Vagina (tissue), 2 donors: ENCODE measurements around the gene DCLK2. TPM values are rescaled to one million over a fixed set of nuclear protein-coding genes. Genes with fewer than 3 reads are reported as not detected.

ENCODE experiments used
- DNase-seq, 2 donors: peaks; one replicate each; pipeline ENCODE4 v3.0.0-alpha.2; 2017; ENCODE audit errors: extremely low spot score in 2 of 2
- H3K27ac ChIP-seq: fragments of 200-600 bp; sonication (generic); one replicate; pipeline ENCODE4 v1.5.1; 2019
- H3K27me3 ChIP-seq: fragments of 200-600 bp; sonication (generic); one replicate; pipeline ENCODE4 v1.5.1; 2019
- H3K36me3 ChIP-seq, 2 donors: fragments of 200-600 bp; sonication (generic); one replicate each; pipeline ENCODE4 v1.5.1; 2017 to 2019
- H3K4me1 ChIP-seq: fragments of 200-600 bp; sonication (generic); one replicate; pipeline ENCODE4 v1.5.1; 2019
- H3K4me3 ChIP-seq, 2 donors: fragments of 200-600 bp; sonication (generic); 1 replicate in 1 of 2; 2 replicates in 1 of 2; pipeline ENCODE4 v1.5.1; 2016 to 2019
- H3K9me3 ChIP-seq: fragments of 200-600 bp; sonication (generic); one replicate; pipeline ENCODE4 v1.5.1; 2019
- POLR2A ChIP-seq, 2 donors: fragments of 450-650 bp; IDR thresholded peaks; one replicate each; pipeline ENCODE4 v1.6.1; 2017; ENCODE audit warnings: antibody characterized with exemption in 2 of 2, mild to moderate bottlenecking in 2 of 2, moderate library complexity in 2 of 2
- POLR2AphosphoS5 ChIP-seq, 2 donors: sonication (generic); formaldehyde crosslinking; IDR thresholded peaks; one replicate each; pipeline ENCODE4 v1.9.0; 2017; ENCODE audit warnings: antibody characterized with exemption in 2 of 2, mild to moderate bottlenecking in 2 of 2, low read depth in 1 of 2; ENCODE audit not compliant: insufficient read depth in 1 of 2
- intact Hi-C: fragments of 100-400 bp; cut with DNase I; formaldehyde crosslinking; loops from one replicate; pipeline ENCODE4 v1.15.1; 2023
- total RNA-seq: library from RNA; depleted of rRNA; stranded (reverse); fragments of >200 nt; gene quantifications from one replicate; pipeline ENCODE4 v1.2.3, GENCODE V29; 2016
- TF ChIP-seq, protein P1 (sequence below), 3 experiments: fragments of 450-650 bp in 2 of 3; fragments of 200-600 bp in 1 of 3; sonication (generic) in 1 of 3; IDR thresholded peaks; one replicate each; pipeline ENCODE4 v1.5.1; 2017 to 2019; ENCODE audit warnings: antibody characterized with exemption in 3 of 3, mild to moderate bottlenecking in 2 of 3, moderate library complexity in 2 of 3

DCLK2 gene
- total RNA-seq, 1 donor from 2014 or later = 5.9 TPM

DNA sequence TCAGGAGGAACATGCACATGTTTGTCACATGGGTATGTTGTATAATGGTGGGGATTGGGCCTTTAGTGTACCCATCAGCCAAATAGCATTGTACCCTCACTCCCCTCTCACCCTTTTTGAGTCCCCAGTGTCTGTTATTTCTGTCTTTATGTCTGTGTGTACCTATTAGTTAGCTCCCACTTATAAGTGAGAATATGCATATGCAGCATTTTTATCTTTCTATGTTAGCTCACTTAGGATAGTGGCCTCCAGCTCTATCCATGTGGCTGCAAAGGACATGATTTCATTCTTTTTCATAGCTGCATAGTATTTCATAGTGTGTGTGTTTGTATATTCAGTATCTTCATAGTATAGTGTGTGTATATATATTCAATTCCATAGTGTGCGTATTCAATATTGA, 64.6 kb downstream of the DCLK2 start:
- no peak overlapping the region for H3K27ac ChIP-seq
- no peak overlapping the region for H3K4me3 ChIP-seq
- DNase-seq = no peak
- H3K27me3 ChIP-seq = no peaks in the 10 kb centered on the region
- H3K4me1 ChIP-seq = peaks cover 11% of the 10 kb centered on the region
- H3K36me3 ChIP-seq = no peaks in the 10 kb centered on the region
- TF ChIP-seq, protein P1, sequence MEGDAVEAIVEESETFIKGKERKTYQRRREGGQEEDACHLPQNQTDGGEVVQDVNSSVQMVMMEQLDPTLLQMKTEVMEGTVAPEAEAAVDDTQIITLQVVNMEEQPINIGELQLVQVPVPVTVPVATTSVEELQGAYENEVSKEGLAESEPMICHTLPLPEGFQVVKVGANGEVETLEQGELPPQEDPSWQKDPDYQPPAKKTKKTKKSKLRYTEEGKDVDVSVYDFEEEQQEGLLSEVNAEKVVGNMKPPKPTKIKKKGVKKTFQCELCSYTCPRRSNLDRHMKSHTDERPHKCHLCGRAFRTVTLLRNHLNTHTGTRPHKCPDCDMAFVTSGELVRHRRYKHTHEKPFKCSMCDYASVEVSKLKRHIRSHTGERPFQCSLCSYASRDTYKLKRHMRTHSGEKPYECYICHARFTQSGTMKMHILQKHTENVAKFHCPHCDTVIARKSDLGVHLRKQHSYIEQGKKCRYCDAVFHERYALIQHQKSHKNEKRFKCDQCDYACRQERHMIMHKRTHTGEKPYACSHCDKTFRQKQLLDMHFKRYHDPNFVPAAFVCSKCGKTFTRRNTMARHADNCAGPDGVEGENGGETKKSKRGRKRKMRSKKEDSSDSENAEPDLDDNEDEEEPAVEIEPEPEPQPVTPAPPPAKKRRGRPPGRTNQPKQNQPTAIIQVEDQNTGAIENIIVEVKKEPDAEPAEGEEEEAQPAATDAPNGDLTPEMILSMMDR (IDR thresholded peaks at IDR 0.05) = no peak
- intact Hi-C loops = no loop called here
- H3K9me3 ChIP-seq = no peaks in the 10 kb centered on the region

DNA sequence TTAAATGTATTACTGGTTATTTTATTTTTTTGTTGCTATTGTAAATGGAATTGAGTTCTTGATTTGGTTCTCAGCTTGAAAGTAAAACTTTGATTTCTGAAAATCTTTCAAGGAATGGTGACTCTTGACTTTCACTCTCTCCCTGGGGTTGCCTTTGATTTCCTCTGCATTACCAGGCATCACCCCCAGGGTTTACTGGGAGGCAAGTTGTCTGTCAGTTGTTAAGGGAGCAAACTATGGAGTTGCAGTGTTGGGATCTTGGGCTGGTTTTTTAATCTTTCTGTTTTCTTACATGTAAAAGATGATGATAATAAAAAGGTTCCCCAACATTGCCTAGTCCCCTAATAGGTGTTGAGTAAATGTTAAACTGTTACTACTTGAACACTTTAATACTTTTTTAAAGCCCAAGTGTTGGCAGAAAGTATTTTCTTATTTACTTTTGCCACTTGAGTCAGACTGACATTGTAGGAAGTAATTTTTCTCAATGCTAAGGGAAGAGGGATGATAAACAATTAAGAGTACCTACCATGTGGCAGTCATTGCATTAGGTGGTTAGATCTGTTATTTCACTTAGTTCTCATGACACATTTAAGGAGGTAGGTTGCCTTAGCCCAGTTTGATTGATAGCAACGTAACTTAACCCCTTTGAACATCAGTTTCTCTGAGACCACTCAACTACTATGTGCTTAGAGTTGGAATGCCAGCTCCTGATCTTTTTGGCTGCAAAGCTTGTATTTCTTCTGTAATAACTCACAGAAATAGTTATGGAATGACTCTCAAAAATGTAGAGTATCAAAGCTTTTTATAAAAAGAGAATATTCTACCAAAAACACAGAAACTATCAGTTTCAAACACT, 67.1 kb downstream of the DCLK2 start:
- no peaks in the 10 kb centered on the region for H3K27me3 ChIP-seq
- peaks cover 11% of the 10 kb centered on the region for H3K4me1 ChIP-seq
- no peaks in the 10 kb centered on the region for H3K9me3 ChIP-seq
- no peaks in the 10 kb centered on the region for H3K36me3 ChIP-seq
- TF ChIP-seq, protein P1 (IDR thresholded peaks at IDR 0.05) = no peak
- TF ChIP-seq POLR2AphosphoS5 (IDR thresholded peaks at IDR 0.05; ENCODE audit: insufficient read depth in 1 of 2, low read depth in 1 of 2) = no peak
- no peak for TF ChIP-seq POLR2A (IDR thresholded peaks at IDR 0.05)
- intact Hi-C loops = no loop called here
- DNase-seq = no peak
- H3K4me3 ChIP-seq = no peak overlapping the region
- no peak overlapping the region for H3K27ac ChIP-seq

DNA sequence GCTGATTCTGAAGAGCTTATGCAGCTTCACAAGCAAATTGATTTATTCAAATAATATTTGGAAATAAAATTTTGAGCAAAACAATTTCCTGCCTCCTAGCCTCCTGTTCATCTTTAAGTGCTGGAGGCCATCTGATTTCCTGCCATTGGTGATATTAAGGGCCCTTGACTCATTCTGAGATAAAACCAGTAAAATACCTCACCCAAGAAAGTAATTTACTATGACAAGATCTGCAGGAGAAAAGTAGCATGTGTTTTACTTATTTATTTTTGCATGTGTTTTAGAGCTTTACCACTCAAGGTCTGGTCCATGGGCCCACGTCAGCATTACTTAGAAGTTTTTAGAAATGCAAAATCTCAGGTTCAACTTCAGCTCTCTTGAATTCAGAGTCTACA, 67.7 kb downstream of the DCLK2 start:
- Histone ChIP-seq H3K4me1 (peaks cover 5% of the 10 kb centered on the region), H3K27me3 (no peaks in the 10 kb centered on the region), H3K27ac (no peak overlapping the region), H3K4me3 (no peak overlapping the region), H3K9me3 (no peaks in the 10 kb centered on the region), H3K36me3 (no peaks in the 10 kb centered on the region)
- intact Hi-C loops = no loop called here
- DNase-seq = no peak
- no peak for TF ChIP-seq POLR2A (IDR thresholded peaks at IDR 0.05)
- TF ChIP-seq, protein P1 (IDR thresholded peaks at IDR 0.05) = no peak
- TF ChIP-seq POLR2AphosphoS5 (IDR thresholded peaks at IDR 0.05; ENCODE audit: insufficient read depth in 1 of 2, low read depth in 1 of 2) = no peak

DNA sequence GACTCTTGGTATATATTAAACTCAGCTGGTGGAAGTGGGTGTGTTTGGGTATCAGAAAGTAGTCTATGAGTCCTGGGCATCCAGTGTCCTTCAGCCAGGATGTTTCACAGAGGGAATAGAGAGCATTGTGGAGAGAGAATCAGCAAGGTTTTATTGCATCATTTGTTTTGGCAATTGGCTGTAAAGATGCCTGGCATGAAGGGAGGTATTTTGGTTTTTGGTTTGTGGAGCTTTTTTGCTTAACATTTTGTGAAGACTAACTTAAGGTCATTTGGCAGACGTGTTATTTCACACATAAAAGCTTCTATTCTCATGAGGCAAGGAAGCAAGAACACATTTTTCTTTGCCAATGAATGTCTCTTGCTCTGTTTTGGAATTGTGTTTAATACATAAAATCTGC, 71.1 kb downstream of the DCLK2 start:
- DNase-seq = no peak
- intact Hi-C loops = no loop called here
- Histone ChIP-seq H3K4me1 (no peaks in the 10 kb centered on the region), H3K27me3 (no peaks in the 10 kb centered on the region), H3K27ac (no peak overlapping the region), H3K9me3 (no peaks in the 10 kb centered on the region), H3K36me3 (no peaks in the 10 kb centered on the region), H3K4me3 (no peak overlapping the region)
- TF ChIP-seq, protein P1 (IDR thresholded peaks at IDR 0.05) = no peak
- TF ChIP-seq POLR2A (IDR thresholded peaks at IDR 0.05) (no peak), POLR2AphosphoS5 (IDR thresholded peaks at IDR 0.05; ENCODE audit: insufficient read depth in 1 of 2, low read depth in 1 of 2) (no peak)

DNA sequence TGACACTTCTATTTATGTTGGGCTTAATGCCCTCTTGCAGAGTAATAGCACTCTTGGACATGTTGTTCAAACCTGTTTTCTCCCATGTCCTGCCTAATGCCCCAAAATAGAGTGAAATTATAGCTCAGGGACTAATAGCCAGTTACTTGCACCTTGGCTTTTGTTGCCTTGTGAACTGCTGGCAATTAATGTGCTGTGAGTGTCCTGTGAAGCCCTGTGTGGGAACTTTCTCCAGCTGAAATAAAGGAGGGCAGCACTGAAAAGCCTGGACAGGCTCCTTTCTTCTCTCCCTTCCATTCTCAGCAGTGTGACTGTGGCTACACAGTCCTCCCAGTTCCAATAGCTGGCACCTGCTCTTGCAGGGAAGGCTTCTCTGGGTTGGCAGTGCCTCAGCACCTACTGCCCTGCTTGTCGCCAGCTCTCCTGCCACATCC, 72.4 kb downstream of the DCLK2 start:
- Histone ChIP-seq H3K9me3 (no peaks in the 10 kb centered on the region), H3K4me1 (no peaks in the 10 kb centered on the region), H3K36me3 (no peaks in the 10 kb centered on the region), H3K27ac (no peak overlapping the region), H3K27me3 (no peaks in the 10 kb centered on the region), H3K4me3 (no peak overlapping the region)
- DNase-seq = no peak
- intact Hi-C loops = no loop called here
- TF ChIP-seq POLR2AphosphoS5 (IDR thresholded peaks at IDR 0.05; ENCODE audit: insufficient read depth in 1 of 2, low read depth in 1 of 2) = no peak
- TF ChIP-seq POLR2A (IDR thresholded peaks at IDR 0.05) = no peak
- TF ChIP-seq, protein P1 (IDR thresholded peaks at IDR 0.05) = no peak
